H1 (cell line): Measurements from ENCODE around the gene CFAP206. TPM values are rescaled to one million over a fixed set of nuclear protein-coding genes. Genes with fewer than 3 reads are reported as not detected.

Experiments used
- CTCF ChIA-PET: fragments of 300-600 bp; sonication (Branson Sonifier 250); formaldehyde crosslinking; loops from one replicate; lab custom pipeline; 2021; ENCODE audit not compliant: partially characterized antibody; lab: Charles Lee
- POLR2A ChIA-PET: fragments of 300-600 bp; sonication (Branson Sonifier 250); formaldehyde crosslinking; loops from one replicate; lab custom pipeline; 2021; ENCODE audit warnings: inconsistent platforms; ENCODE audit not compliant: partially characterized antibody; lab: Charles Lee
- DNase-seq, 2 experiments: peaks; one replicate each; pipeline versions ENCODE4 v3.0.0 to v3.0.0-alpha.2; 2010 to 2022; ENCODE audit warnings: low spot score in 2 of 2, low read depth in 1 of 2, mixed read lengths in 1 of 2
- FAIRE-seq: peaks from 2 replicates; lab custom pipeline; 2011; peaks lifted over from hg19 to GRCh38; lab: Jason Lieb, UNC
- H2AFZ ChIP-seq: 2 replicates; pipeline ENCODE4 v1.8.1; 2012; ENCODE audit warnings: low read length, inconsistent platforms
- H2AK5ac ChIP-seq: 2 replicates; pipeline ENCODE4 v1.6.1; 2013; ENCODE audit warnings: low read depth, low read length
- H2BK120ac ChIP-seq: replicated peaks from 2 replicates; pipeline ENCODE3; 2013; ENCODE audit warnings: low read depth, low read length, inconsistent platforms
- H2BK12ac ChIP-seq: 2 replicates; pipeline ENCODE4 v1.6.1; 2013; ENCODE audit warnings: low read depth, low read length
- H2BK15ac ChIP-seq: 2 replicates; pipeline ENCODE4 v1.6.1; 2013; ENCODE audit warnings: low read length
- H2BK20ac ChIP-seq: 2 replicates; pipeline ENCODE4 v1.6.1; 2013; ENCODE audit warnings: low read length
- H2BK5ac ChIP-seq: 2 replicates; pipeline ENCODE4 v1.6.1; 2013; ENCODE audit warnings: low read depth, low read length
- H3K14ac ChIP-seq: 2 replicates; pipeline ENCODE4 v1.6.1; 2013; ENCODE audit warnings: inconsistent platforms; ENCODE audit not compliant: insufficient read length
- H3K18ac ChIP-seq: 2 replicates; pipeline ENCODE4 v1.6.1; 2013; ENCODE audit warnings: low read length; ENCODE audit errors: extremely low read depth
- H3K23ac ChIP-seq: 2 replicates; pipeline ENCODE4 v1.6.1; 2013; ENCODE audit warnings: inconsistent platforms; ENCODE audit not compliant: insufficient read length
- H3K23me2 ChIP-seq: 2 replicates; pipeline ENCODE4 v1.6.1; 2013; ENCODE audit warnings: low read depth, low read length
- H3K27ac ChIP-seq: 2 replicates; pipeline ENCODE4 v1.6.1; 2011; ENCODE audit warnings: low read depth, low read length, inconsistent platforms
- H3K27me3 ChIP-seq, 4 experiments: replicated peaks in 1 of 4; 1 replicate in 1 of 4; 2 replicates in 3 of 4; pipeline versions ENCODE4 v1.6.1 to v1.8.1; 2011 to 2013; ENCODE audit warnings: low read length in 3 of 4, mild to moderate bottlenecking in 3 of 4, inconsistent platforms in 2 of 4, mixed read lengths in 2 of 4, moderate library complexity in 1 of 4; ENCODE audit not compliant: control insufficient read depth in 3 of 4, insufficient read depth in 3 of 4; ENCODE audit errors: extremely low read depth in 1 of 4
- H3K36me3 ChIP-seq, 4 experiments: 2 replicates each; pipeline versions ENCODE4 v1.6.1 to v1.8.1; 2011 to 2013; ENCODE audit warnings: mild to moderate bottlenecking in 4 of 4, low read length in 3 of 4, moderate library complexity in 2 of 4, control low read depth in 1 of 4, inconsistent platforms in 1 of 4; ENCODE audit not compliant: insufficient read depth in 4 of 4, control insufficient read depth in 2 of 4
- H3K4ac ChIP-seq: replicated peaks from 2 replicates; pipeline ENCODE3; 2013; ENCODE audit warnings: low read length, low read depth, mixed read lengths, inconsistent platforms; ENCODE audit not compliant: insufficient read length
- H3K4me1 ChIP-seq, 4 experiments: replicated peaks in 1 of 4; 1 replicate in 1 of 4; 2 replicates in 3 of 4; pipeline versions ENCODE4 v1.6.1 to v1.8.1; 2011 to 2013; ENCODE audit warnings: low read length in 3 of 4, inconsistent platforms in 2 of 4, mixed read lengths in 1 of 4; ENCODE audit not compliant: insufficient read depth in 4 of 4, control insufficient read depth in 3 of 4
- H3K4me2 ChIP-seq, 2 experiments: 2 replicates each; pipeline versions ENCODE4 v1.6.1 to v1.8.1; 2011 to 2013; ENCODE audit warnings: low read depth in 2 of 2, low read length in 2 of 2, control low read depth in 1 of 2, inconsistent platforms in 1 of 2, mild to moderate bottlenecking in 1 of 2; ENCODE audit not compliant: insufficient read depth in 1 of 2
- H3K4me3 ChIP-seq, 4 experiments: fragments of 200-600, 300-600 bp in 1 of 4; sonication (generic), shearing (Covaris generic), sonication (Bioruptor Twin) in 1 of 4; 2 replicates each; pipeline versions ENCODE4 v1.5.1 to v1.8.1; 2011 to 2016; ENCODE audit warnings: low read length in 4 of 4, low read depth in 3 of 4, control low read depth in 2 of 4, inconsistent platforms in 2 of 4, mild to moderate bottlenecking in 2 of 4, mixed read lengths in 1 of 4, moderate library complexity in 1 of 4; ENCODE audit not compliant: insufficient read depth in 2 of 4; ENCODE audit errors: extremely low read depth in 1 of 4
- H3K56ac ChIP-seq: replicated peaks from 2 replicates; pipeline ENCODE3; 2013; ENCODE audit warnings: low read depth, mild to moderate bottlenecking, mixed read lengths, low read length, inconsistent platforms; ENCODE audit not compliant: insufficient read length
- H3K79me1 ChIP-seq: 2 replicates; pipeline ENCODE4 v1.6.1; 2013; ENCODE audit warnings: low read depth, low read length, control low read depth
- H3K79me2 ChIP-seq, 2 experiments: 2 replicates each; pipeline versions ENCODE4 v1.6.1 to v1.8.1; 2012 to 2013; ENCODE audit warnings: low read length in 2 of 2, mild to moderate bottlenecking in 2 of 2, inconsistent platforms in 1 of 2; ENCODE audit not compliant: insufficient read depth in 2 of 2, control insufficient read depth in 1 of 2
- H3K9ac ChIP-seq, 4 experiments: replicated peaks in 1 of 4; 1 replicate in 1 of 4; 2 replicates in 3 of 4; pipeline versions ENCODE4 v1.6.1 to v1.8.1; 2011 to 2013; ENCODE audit warnings: low read depth in 3 of 4, low read length in 3 of 4, control low read depth in 2 of 4, mild to moderate bottlenecking in 2 of 4, moderate library complexity in 2 of 4, inconsistent platforms in 1 of 4; ENCODE audit errors: extremely low read depth in 1 of 4
- H3K9me3 ChIP-seq, 2 experiments: 2 replicates each; pipeline versions ENCODE4 v1.6.1 to v1.8.1; 2012 to 2013; ENCODE audit warnings: mild to moderate bottlenecking in 2 of 2, moderate library complexity in 2 of 2, control low read depth in 1 of 2, inconsistent platforms in 1 of 2, low read depth in 1 of 2, low read length in 1 of 2, mixed read lengths in 1 of 2; ENCODE audit not compliant: insufficient read depth in 2 of 2
- H4K20me1 ChIP-seq, 2 experiments: replicated peaks in 1 of 2; 2 replicates each; pipeline versions ENCODE3 to v1.8.1; 2011 to 2013; ENCODE audit warnings: inconsistent platforms in 2 of 2, low read length in 2 of 2, mild to moderate bottlenecking in 1 of 2; ENCODE audit not compliant: insufficient read depth in 2 of 2, control insufficient read depth in 1 of 2
- H4K5ac ChIP-seq: 2 replicates; pipeline ENCODE4 v1.6.1; 2013; ENCODE audit warnings: low read length, low read depth, mixed read lengths, inconsistent platforms; ENCODE audit not compliant: insufficient read length
- H4K8ac ChIP-seq: 2 replicates; pipeline ENCODE4 v1.8.0; 2013; ENCODE audit warnings: mild to moderate bottlenecking, moderate library complexity, low read length, inconsistent platforms; ENCODE audit not compliant: insufficient read depth; ENCODE audit errors: extremely low read depth
- H4K91ac ChIP-seq: replicated peaks from 2 replicates; pipeline ENCODE3; 2013; ENCODE audit warnings: low read length, mixed read lengths, inconsistent platforms; ENCODE audit not compliant: insufficient read length
- CEBPB ChIP-seq: IDR thresholded peaks from 2 replicates; pipeline ENCODE4 v1.6.1; 2012; ENCODE audit warnings: low read depth, low read length
- KDM1A ChIP-seq: fragments of 200-600, 300-600 bp; sonication (generic); IDR thresholded peaks from 2 replicates; pipeline ENCODE4 v1.7.1; 2016; ENCODE audit warnings: mild to moderate bottlenecking, low read length, borderline replicate concordance
- RFX5 ChIP-seq: IDR thresholded peaks from 2 replicates; pipeline ENCODE4 v1.6.1; 2011; ENCODE audit warnings: low read depth, low read length, improper control_type of control experiment, borderline replicate concordance
- WGBS, 2 experiments: shearing (Covaris generic) in 1 of 2; methylation state at CpG; one replicate each; pipeline versions ENCODE4 v1.1.6 to v1.1.7; 2013 to 2015; ENCODE audit warnings: low lambda C conversion rate in 2 of 2, mixed read lengths in 2 of 2, inconsistent platforms in 1 of 2, low coverage in 1 of 2, missing lambda C conversion rate in 1 of 2; ENCODE audit not compliant: insufficient replicate concordance in 2 of 2, insufficient coverage in 1 of 2, insufficient read length in 1 of 2; ENCODE audit errors: extremely low coverage in 1 of 2, missing lambda C conversion rate in 1 of 2; 5-methylcytosine and 5-hydroxymethylcytosine counted together
- polyA plus RNA-seq, 7 experiments: library from polyadenylated mRNA; depleted of rRNA in 3 of 7; stranded (reverse) in 5 of 7; unstranded in 2 of 7; fragments of >200 nt in 5 of 7; fragments of 200-250 nt in 2 of 7; gene quantifications; 1 replicate in 5 of 7; 2 replicates in 1 of 7; 4 replicates in 1 of 7; pipeline versions ENCODE4 v1.2.1 to v1.2.3, GENCODE V29; 2011 to 2013; ENCODE audit warnings: missing spikeins in 2 of 7, mixed read lengths in 2 of 7
- total RNA-seq: library from RNA; stranded (reverse); fragmentation: NEBNext Ultra II Directional; extraction: Animal tissue kit (Norgen Biotek cat#: 25700); gene quantifications from 2 replicates; pipeline ENCODE4 v1.2.1, GENCODE V29; 2021

CFAP206 gene
- total and polyA plus RNA-seq, 2 of the 8 experiments (the other 6 are each of a cell fraction or from before 2014, with no cell fraction given), result not detected

DNA sequence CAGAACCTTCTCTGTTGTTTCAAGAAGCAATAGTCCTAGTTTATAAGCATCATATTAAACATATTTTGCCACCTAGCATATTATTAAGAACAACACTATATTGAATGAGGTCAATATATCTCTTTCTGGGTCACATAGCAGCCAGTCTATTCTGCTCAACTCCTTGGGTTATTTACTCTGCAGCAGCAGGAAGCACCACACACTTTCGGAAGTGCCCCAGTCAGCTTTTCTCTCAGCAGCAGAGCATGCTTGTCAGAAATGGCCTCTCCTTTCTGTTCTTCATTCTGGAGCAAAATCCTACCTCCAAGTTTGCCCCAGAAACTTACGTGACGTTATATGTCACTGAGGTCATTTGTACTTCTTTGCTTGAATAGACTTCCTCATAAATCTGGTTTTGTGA is 22.7 kb downstream of the CFAP206 start:
- H4K91ac ChIP-seq, result no peak overlapping the region
- no peak overlapping the region for H3K18ac ChIP-seq
- H3K27me3 ChIP-seq, result no peaks in the 10 kb centered on the region
- no peak overlapping the region for H3K4ac ChIP-seq
- 86% methylated on average over 3 of the region's 3 CpGs; no CpG with 5 or more reads in 1 of the 2 experiments for WGBS, 2 experiments
- no peak overlapping the region for H2BK120ac ChIP-seq
- no peak for TF ChIP-seq KDM1A
- TF ChIP-seq CEBPB, result no peak
- TF ChIP-seq RFX5, result no peak
- ChIA-PET CTCF (interaction anchor here (0.7 to 0.8 kb wide), 2 partner anchors 22 to 37 kb away, joined by 3 read pairs; no protein-coding TSS in a partner anchor), POLR2A (interaction anchor here (0.6 kb wide), 1 partner anchor 275 kb away, joined by 3 read pairs; the partner anchor contains the start of gene ZNF292)
- no peaks in the 10 kb centered on the region for H3K79me1 ChIP-seq
- no peak overlapping the region for H3K4me2 ChIP-seq
- no peak overlapping the region for H2BK12ac ChIP-seq
- no peak overlapping the region for H4K8ac ChIP-seq
- H3K56ac ChIP-seq, result no peak overlapping the region
- no peak overlapping the region for H3K4me3 ChIP-seq
- no peak overlapping the region for H2AFZ ChIP-seq
- H4K20me1 ChIP-seq, result no peaks in the 10 kb centered on the region
- no peak overlapping the region for H2AK5ac ChIP-seq
- DNase-seq, result no peak
- no peak overlapping the region for H3K23ac ChIP-seq
- H3K23me2 ChIP-seq, result no peaks in the 10 kb centered on the region
- FAIRE-seq, result no peak
- no peaks in the 10 kb centered on the region for H3K36me3 ChIP-seq
- H2BK20ac ChIP-seq, result no peak overlapping the region; the same call in 1 of the 2 replicates
- no peak overlapping the region for H3K9ac ChIP-seq
- no peaks in the 10 kb centered on the region for H3K4me1 ChIP-seq
- H3K9me3 ChIP-seq, result no peaks in the 10 kb centered on the region
- H2BK15ac ChIP-seq, result no peak overlapping the region
- H4K5ac ChIP-seq, result no peak overlapping the region
- no peaks in the 10 kb centered on the region for H3K79me2 ChIP-seq
- H2BK5ac ChIP-seq, result no peak overlapping the region
- H3K27ac ChIP-seq, result no peak overlapping the region
- H3K14ac ChIP-seq, result no peak overlapping the region
